ENCODE results near the gene PTPRD.

- TF ChIP-seq CTCF (IDR thresholded peaks at IDR 0.05; ENCODE audit: low read depth, low read length, poor library complexity, severe bottlenecking) (no peak), EZH2phosphoT487 (IDR thresholded peaks at IDR 0.05; ENCODE audit: borderline replicate concordance, low read length) (no peak)
Measured at GRCh38 chr9:8571643-8572042, 2041.2 kb downstream of the PTPRD start.

Measured in DOHH2 (cell line).